Measurements from ENCODE around the gene SLC12A7.

Gene SLC12A7

GRCh38 chr5:1112596-1113331, 901 bp upstream of the SLC12A7 start:
- TF ChIP-seq TAF1 (IDR thresholded peaks at IDR 0.05; ENCODE audit: borderline replicate concordance, insufficient read depth, low read length): no peak

GRCh38 chr5:1111241-1111726, 579 bp downstream of the SLC12A7 start:
- TF ChIP-seq TAF1 (IDR thresholded peaks at IDR 0.05; ENCODE audit: borderline replicate concordance, insufficient read depth, low read length) (no peak), FOXP2 (optimal IDR thresholded peaks at IDR 0.05; ENCODE audit: borderline replicate concordance, extremely low read depth, extremely low read length, insufficient read depth) (no peak), SIN3A (IDR thresholded peaks at IDR 0.05; ENCODE audit: borderline replicate concordance, insufficient read depth, low read length) (no peak; the same call in 1 of the 2 replicates), REST (IDR thresholded peaks at IDR 0.05; ENCODE audit: insufficient read depth in 1 of 2, low read depth in 2 of 2, low read length in 2 of 2) (no peak), POLR2AphosphoS5 (IDR thresholded peaks at IDR 0.05; ENCODE audit: low read depth, low read length) (no peak)

GRCh38 chr5:1110307-1111240, 1.3 kb downstream of the SLC12A7 start:
- TF ChIP-seq SIN3A (IDR thresholded peaks at IDR 0.05; ENCODE audit: borderline replicate concordance, insufficient read depth, low read length) (no peak), TAF1 (IDR thresholded peaks at IDR 0.05; ENCODE audit: borderline replicate concordance, insufficient read depth, low read length) (no peak), FOXP2 (optimal IDR thresholded peaks at IDR 0.05; ENCODE audit: borderline replicate concordance, extremely low read depth, extremely low read length, insufficient read depth) (no peak), POLR2AphosphoS5 (IDR thresholded peaks at IDR 0.05; ENCODE audit: low read depth, low read length) (no peak), REST (IDR thresholded peaks at IDR 0.05; ENCODE audit: insufficient read depth in 1 of 2, low read depth in 2 of 2, low read length in 2 of 2) (no peak)

- no peak for TF ChIP-seq REST (IDR thresholded peaks at IDR 0.05; ENCODE audit: insufficient read depth in 1 of 2, low read depth in 2 of 2, low read length in 2 of 2)
- TF ChIP-seq FOXP2 (optimal IDR thresholded peaks at IDR 0.05; ENCODE audit: borderline replicate concordance, extremely low read depth, extremely low read length, insufficient read depth): no peak
- no peak for TF ChIP-seq SIN3A (IDR thresholded peaks at IDR 0.05; ENCODE audit: borderline replicate concordance, insufficient read depth, low read length)
- no peak for TF ChIP-seq TAF1 (IDR thresholded peaks at IDR 0.05; ENCODE audit: borderline replicate concordance, insufficient read depth, low read length)
- no peak for TF ChIP-seq POLR2AphosphoS5 (IDR thresholded peaks at IDR 0.05; ENCODE audit: low read depth, low read length)
Observed at GRCh38 chr5:1109542-1110306, 2.1 kb downstream of the SLC12A7 start.

GRCh38 chr5:1108865-1109174, 3.0 kb downstream of the SLC12A7 start:
- TF ChIP-seq REST (IDR thresholded peaks at IDR 0.05; ENCODE audit: insufficient read depth in 1 of 2, low read depth in 2 of 2, low read length in 2 of 2) (no peak), SIN3A (IDR thresholded peaks at IDR 0.05; ENCODE audit: borderline replicate concordance, insufficient read depth, low read length) (no peak), POLR2AphosphoS5 (IDR thresholded peaks at IDR 0.05; ENCODE audit: low read depth, low read length) (no peak), TAF1 (IDR thresholded peaks at IDR 0.05; ENCODE audit: borderline replicate concordance, insufficient read depth, low read length) (no peak), FOXP2 (optimal IDR thresholded peaks at IDR 0.05; ENCODE audit: borderline replicate concordance, extremely low read depth, extremely low read length, insufficient read depth) (no peak)

Data from PFSK-1 (cell line).